Measurements from ENCODE around the gene REG1B.

Gene REG1B

DNA sequence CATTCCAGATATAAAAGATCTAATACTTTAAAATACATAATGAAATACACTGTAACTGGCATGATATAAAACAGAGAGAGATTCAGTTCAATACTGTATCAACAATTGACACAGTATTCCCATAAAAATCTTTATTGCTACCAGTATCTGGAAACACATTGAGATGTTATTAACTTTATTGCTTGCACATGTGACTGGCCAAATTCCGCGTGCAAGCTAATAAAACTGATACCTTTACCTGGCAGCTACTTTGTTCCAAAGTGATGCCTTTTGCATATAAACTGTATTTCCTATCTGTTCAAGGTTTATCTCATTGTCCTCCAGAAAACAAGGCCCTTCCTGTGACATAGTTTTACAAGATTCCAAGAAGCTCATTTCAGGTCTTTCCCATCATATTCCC, 15.4 kb upstream of the REG1B start:
- no peak for TF ChIP-seq GATA2 (IDR thresholded peaks at IDR 0.05; ENCODE audit: low read depth, low read length)
- TF ChIP-seq GATA3 (IDR thresholded peaks at IDR 0.05; ENCODE audit: low read depth, low read length): no peak

DNA sequence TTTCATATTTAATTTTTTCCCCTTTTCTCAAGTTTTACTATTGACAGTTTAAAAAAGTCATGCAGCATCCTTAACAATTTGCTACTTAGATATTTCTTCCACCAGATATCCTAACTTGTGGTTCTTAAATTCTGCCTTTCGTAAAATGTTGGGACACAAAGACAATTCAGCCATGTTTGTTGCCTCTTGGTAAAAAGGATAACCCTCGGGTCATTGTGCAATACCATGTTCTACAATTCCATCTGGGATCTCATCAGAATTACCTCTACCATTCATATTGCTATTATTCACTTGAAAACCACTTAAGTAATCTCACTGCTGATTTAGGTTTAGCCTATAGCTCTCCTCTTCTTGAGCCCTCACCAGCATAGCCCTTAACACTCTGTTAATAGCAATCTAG, 13.2 kb upstream of the REG1B start:
- TF ChIP-seq GATA3 (IDR thresholded peaks at IDR 0.05; ENCODE audit: low read depth, low read length) (no peak), GATA2 (IDR thresholded peaks at IDR 0.05; ENCODE audit: low read depth, low read length) (no peak)

DNA sequence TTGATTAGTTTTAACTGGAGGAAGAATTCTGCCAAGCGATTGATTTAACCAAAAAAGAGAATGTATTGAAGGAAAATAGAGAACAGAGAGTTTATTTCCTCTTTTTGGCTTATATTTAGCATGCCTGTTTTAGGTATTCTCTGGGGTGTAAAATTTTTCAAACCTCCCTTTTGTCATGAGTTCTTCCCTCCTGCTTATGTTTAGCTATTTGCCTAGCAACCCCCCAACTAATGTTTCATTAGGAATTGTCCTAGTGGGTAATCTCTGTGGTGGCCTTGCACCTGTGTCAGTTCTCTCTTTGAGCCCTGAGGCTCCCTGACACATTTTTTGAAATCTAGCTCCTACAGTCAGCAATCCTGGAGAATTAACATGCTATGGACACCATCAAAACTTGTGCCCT, 12.5 kb upstream of the REG1B start:
- no peak for TF ChIP-seq GATA2 (IDR thresholded peaks at IDR 0.05; ENCODE audit: low read depth, low read length)
- no peak for TF ChIP-seq GATA3 (IDR thresholded peaks at IDR 0.05; ENCODE audit: low read depth, low read length)

DNA sequence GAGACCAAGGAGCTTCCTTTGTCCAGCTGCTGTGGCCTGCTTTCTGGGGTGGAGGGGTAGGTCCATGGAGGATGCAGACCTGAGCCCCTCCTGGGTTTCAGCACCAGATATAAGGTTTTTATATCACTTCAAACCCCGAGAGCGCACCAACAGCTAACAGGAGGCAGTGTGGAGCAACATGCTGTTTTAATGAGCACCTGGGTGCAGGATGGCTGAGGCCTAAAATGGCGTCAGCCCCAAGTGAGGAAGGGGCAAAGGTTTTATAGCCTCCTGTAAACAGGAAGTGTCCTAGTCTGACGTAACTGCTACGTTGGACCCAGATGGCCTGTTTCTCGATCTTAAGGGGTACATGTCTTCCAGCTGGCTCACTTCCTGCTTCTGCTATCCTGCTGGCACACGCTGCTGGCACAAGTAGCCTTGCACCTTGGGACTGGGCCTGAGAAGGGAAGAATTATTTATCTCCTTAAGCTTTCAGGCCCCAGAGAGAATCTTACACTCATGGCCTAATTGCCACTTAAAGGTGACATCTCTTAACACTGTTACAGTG, 11.4 kb upstream of the REG1B start:
- TF ChIP-seq GATA2 (IDR thresholded peaks at IDR 0.05; ENCODE audit: low read depth, low read length) (no peak), GATA3 (IDR thresholded peaks at IDR 0.05; ENCODE audit: low read depth, low read length) (no peak)

DNA sequence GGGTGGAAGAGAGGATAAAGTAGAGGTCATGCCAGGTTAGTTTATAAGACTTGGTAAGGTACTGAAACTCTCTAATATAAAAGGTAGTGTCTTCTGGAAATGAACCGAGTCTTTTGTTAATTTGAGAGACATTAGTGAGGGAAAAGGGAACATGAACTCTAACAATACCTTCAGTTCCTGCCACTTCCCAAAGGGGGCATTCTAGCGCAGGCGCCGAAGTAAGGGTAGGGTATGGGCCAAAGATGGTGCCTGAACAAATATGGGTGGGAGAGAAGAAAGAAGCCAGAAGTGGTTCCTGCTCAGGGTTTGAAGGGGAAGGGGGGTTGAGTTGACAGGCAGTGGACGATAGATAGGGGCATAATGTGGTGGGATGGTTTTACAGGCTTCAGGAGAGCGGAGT, 10.1 kb upstream of the REG1B start:
- no peak for TF ChIP-seq GATA3 (IDR thresholded peaks at IDR 0.05; ENCODE audit: low read depth, low read length)
- no peak for TF ChIP-seq GATA2 (IDR thresholded peaks at IDR 0.05; ENCODE audit: low read depth, low read length)

DNA sequence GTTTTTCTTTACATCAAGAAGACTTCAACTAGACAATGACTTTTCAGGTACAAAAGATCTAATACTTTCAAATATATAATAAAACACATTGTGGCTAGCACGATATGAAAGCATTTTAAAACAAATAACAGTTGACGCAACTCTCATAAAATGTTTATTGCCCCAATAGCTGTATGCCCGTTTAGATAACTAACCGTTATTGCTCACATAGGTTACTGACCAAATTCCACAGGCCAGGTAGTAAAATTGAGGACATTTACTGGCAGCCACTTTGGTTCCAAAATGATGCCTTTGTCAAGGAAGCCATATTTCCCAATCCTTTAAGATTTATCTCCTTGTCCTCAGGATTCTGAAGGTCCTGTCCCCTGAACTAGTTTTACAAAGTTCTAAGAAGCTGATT, 2.9 kb upstream of the REG1B start:
- no peak for TF ChIP-seq GATA2 (IDR thresholded peaks at IDR 0.05; ENCODE audit: low read depth, low read length)
- TF ChIP-seq GATA3 (IDR thresholded peaks at IDR 0.05; ENCODE audit: low read depth, low read length): no peak

DNA sequence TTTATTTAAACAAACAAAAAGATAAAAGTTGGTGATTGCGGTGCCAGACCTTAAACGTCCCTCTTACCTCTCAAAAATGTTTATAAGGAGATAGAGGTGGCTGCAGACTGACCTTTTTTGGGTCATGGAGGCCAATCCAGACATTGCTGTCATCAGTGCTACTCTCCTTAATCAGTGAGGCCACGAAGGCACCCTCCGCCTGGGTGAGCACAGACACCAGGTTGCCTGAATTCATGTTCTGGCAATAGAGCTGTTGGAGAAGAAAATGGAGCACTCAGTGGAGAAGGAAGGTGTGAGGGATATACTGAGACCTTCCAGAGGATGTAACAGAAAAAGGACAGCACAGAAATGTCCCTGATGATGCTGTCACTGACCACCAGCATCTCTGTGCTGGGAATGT, 1.5 kb downstream of the REG1B start:
- TF ChIP-seq GATA2 (IDR thresholded peaks at IDR 0.05; ENCODE audit: low read depth, low read length): no peak
- TF ChIP-seq GATA3 (IDR thresholded peaks at IDR 0.05; ENCODE audit: low read depth, low read length): no peak

DNA sequence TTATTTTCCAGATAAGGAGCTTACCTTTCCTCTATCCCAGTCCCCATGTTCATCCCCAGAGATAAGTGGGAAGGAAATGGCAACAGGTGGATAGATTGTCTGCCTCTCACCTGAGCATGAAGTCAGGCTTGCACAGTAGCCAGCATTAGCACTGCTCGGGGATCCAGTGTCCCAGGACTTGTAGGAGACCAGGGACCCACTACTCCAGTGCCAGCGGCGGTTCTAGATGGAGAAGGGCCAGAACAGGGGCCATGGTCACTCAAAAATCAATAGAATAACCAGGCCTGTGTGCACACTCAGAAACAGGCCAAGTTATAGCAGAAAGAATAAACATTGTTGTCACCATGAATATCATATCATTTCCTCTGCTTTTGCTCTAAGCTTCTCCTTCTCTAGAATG, 2.4 kb downstream of the REG1B start:
- TF ChIP-seq GATA3 (IDR thresholded peaks at IDR 0.05; ENCODE audit: low read depth, low read length) (no peak), GATA2 (IDR thresholded peaks at IDR 0.05; ENCODE audit: low read depth, low read length) (no peak)

DNA sequence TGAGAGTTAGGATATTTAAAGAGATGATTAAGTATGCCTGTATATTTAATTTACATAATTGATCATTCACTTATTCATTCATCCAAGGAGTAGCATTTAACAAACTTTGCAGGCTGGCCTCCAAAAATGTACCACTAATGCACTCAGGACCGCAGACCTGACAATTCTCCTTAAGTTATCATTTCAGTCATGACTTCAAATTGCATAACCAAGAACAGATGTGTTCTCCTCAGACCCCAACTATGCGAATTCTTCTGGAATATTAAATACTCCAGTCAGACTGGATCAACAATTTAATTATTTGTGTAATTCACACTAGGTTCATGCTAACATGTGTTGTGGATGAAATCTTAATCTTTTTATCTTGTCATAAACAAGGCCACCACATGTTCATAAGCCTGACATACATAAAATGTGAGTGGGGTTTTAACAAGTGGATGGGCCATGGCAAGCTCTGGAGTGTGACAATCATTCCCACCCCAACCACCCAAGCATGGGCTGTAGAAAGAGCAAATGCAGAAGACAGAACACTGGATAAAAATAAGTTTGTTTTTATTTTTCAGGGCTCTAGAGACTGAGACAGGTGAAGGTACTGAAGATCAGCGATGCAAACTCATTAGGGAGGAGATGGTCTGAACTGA, 3.2 kb downstream of the REG1B start:
- TF ChIP-seq GATA3 (IDR thresholded peaks at IDR 0.05; ENCODE audit: low read depth, low read length): no peak
- TF ChIP-seq GATA2 (IDR thresholded peaks at IDR 0.05; ENCODE audit: low read depth, low read length): no peak

DNA sequence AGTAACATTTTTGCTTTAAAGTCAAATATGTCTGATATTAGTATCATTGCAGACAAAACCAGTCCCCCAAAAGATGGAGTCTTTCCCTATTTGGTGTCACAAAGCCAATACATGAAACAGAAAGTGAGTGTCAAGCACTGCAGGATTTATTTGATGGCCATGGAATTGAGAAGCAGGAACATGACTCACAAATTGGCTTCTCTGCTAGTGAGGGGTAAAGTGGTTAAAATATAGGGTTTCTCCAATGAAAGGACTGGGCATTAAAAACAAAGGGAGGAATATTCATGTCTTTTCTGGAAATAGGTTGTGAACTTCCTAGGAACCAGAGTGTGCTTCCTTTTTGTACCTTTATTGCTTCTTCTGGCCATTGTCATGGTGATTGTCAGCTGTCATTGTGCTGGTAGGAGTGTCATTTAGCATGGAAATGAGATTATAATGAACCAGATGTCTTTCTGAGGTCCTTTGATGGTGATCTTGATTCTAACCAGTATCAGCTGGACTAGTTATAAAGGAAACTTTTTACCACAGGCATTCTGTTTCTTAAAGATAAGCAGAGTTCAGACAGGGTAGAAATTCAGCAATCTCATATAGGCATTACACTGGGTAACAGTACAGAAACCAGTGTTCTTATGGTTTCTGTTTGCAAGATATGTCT, 4.1 kb downstream of the REG1B start:
- TF ChIP-seq GATA2 (IDR thresholded peaks at IDR 0.05; ENCODE audit: low read depth, low read length) (no peak), GATA3 (IDR thresholded peaks at IDR 0.05; ENCODE audit: low read depth, low read length) (peak; percentile 22; the same call in 1 of the 2 replicates)

DNA sequence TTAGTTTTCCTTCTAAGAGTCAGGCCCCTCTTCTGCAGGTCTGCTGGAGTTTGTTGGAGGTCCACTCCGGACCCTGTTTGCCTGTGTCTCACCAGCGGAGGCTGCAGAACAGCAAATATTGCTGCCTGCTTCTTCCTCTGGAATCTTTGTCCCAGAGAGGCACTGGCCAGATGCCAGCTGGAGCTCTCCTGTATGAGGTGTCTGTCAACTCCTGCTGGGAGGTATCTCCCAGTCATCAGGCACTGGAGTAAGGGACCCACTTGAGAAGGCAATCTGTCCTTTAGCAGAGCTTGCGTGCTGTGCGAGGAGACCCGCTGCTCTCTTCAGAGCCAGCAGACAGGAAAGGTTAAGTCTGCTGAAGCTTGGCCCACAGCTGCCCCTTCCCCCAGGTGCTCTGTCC, 4.8 kb downstream of the REG1B start:
- no peak for TF ChIP-seq GATA3 (IDR thresholded peaks at IDR 0.05; ENCODE audit: low read depth, low read length)
- TF ChIP-seq GATA2 (IDR thresholded peaks at IDR 0.05; ENCODE audit: low read depth, low read length): no peak

DNA sequence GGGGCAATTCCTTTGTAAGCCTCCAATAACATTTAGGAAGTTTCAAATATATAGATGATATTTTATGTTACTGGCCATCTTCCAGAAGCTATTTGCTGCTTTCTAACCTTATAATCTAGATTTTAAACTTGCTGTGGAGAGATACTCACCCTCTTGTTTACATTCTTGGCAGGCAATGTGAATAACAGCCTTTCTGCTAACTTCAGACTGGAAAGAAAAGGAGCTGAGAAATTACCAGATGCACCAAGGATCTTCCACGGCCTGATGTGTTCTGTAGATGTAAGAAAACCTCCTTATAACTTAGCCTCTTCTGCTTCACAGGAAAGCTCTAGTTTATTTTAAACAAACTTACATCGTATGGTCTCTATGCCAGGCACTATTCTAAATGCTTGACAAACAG, 16.7 kb downstream of the REG1B start:
- TF ChIP-seq GATA3 (IDR thresholded peaks at IDR 0.05; ENCODE audit: low read depth, low read length): no peak
- TF ChIP-seq GATA2 (IDR thresholded peaks at IDR 0.05; ENCODE audit: low read depth, low read length): no peak

DNA sequence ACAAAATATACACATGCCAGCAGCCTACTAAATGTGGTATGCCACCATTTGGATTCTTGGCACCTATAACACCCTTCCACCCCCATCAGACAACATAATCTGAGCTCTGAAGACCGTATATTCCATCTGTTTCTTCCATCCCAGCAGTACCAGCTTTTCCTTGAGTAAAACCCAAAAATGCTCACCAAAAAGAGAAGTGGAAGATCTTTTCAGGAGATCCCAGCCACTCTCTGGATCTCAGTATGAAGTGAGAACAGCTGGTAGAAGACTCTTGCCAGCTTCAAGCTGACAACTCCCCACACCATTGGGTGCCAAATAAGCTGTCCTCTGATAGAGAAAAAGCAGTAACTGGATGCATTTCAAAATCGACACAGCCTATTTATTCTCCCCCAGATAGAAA, 22.6 kb downstream of the REG1B start:
- TF ChIP-seq GATA3 (IDR thresholded peaks at IDR 0.05; ENCODE audit: low read depth, low read length) (no peak), GATA2 (IDR thresholded peaks at IDR 0.05; ENCODE audit: low read depth, low read length) (no peak)

DNA sequence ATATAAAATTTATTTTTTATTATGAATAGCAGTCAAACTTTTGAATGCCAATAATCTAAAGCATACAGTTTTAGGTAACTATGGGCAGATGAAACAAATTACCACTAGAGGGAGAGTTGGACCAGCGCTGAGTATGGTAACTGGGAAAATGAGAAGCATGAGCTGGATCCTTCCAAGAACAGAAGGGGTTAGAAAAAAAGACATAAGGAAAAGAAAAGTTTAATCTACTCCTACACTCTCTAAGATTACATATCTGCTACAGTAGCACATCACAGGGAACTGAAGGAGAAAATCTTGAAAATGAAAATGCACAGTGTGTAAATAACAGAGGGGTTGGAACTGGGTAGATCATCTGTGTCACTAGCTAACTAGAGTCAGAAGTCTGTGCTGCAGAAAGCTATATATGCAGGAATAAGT, 46.8 kb downstream of the REG1B start:
- TF ChIP-seq GATA2 (IDR thresholded peaks at IDR 0.05; ENCODE audit: low read depth, low read length): no peak
- TF ChIP-seq GATA3 (IDR thresholded peaks at IDR 0.05; ENCODE audit: low read depth, low read length): no peak

DNA sequence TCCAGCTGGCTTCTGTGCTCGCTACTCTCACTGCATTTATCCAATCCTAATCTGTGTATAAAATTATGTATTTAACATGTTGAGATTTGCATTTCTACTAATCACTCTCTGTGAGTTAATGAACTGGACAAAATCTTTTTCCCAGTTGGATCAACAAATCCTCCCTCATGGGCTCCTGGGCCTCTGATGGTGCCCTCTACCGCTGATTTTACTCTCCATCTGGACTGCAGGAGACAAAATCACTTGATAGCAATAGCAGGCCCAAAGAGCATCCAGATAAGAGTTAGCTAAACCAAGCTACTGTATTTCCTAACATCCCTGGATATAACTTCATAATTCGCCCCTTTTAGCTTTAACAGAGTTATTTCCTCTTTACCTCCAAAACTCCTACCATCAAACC, 47.8 kb downstream of the REG1B start:
- no peak for TF ChIP-seq GATA2 (IDR thresholded peaks at IDR 0.05; ENCODE audit: low read depth, low read length)
- TF ChIP-seq GATA3 (IDR thresholded peaks at IDR 0.05; ENCODE audit: low read depth, low read length): no peak
